ENCODE measurements around the gene CHST11. TPM values are rescaled to one million over a fixed set of nuclear protein-coding genes. Genes with fewer than 3 reads are reported as not detected.
"Not testable (repeated sequence)": the region's sequence is repeated elsewhere in the genome, so short reads cannot be mapped to it uniquely, and the experiment has no call there.

The CHST11 gene
- polyA plus RNA-seq, 5 donors: 8.6 to 17.1 (median 14.4) TPM

- no peak for DNase-seq
Observed at GRCh38 chr12:104524034-104524832, 67.5 kb downstream of the CHST11 start.

- no peak for DNase-seq
Observed at GRCh38 chr12:104526320-104526719, 69.6 kb downstream of the CHST11 start.

GRCh38 chr12:104526751-104527150, 70.0 kb downstream of the CHST11 start:
- DNase-seq: no peak

GRCh38 chr12:104527653-104528052, 70.9 kb downstream of the CHST11 start:
- DNase-seq: not testable (repeated sequence)

GRCh38 chr12:104529130-104529874, 72.6 kb downstream of the CHST11 start:
- no peak for DNase-seq

- DNase-seq: no peak
Observed at GRCh38 chr12:104532636-104533035, 75.9 kb downstream of the CHST11 start.

GRCh38 chr12:104533134-104533533, 76.4 kb downstream of the CHST11 start:
- no peak for DNase-seq

GRCh38 chr12:104534162-104534856, 77.6 kb downstream of the CHST11 start:
- no peak for DNase-seq

- no peak for DNase-seq
Observed at GRCh38 chr12:104534857-104535248, 78.1 kb downstream of the CHST11 start.

GRCh38 chr12:104535369-104535768, 78.6 kb downstream of the CHST11 start:
- no peak for DNase-seq

GRCh38 chr12:104536841-104537240, 80.1 kb downstream of the CHST11 start:
- DNase-seq: no peak

- DNase-seq: no peak
Observed at GRCh38 chr12:104538056-104538455, 81.3 kb downstream of the CHST11 start.

GRCh38 chr12:104538891-104539462, 82.2 kb downstream of the CHST11 start:
- DNase-seq: no peak

- DNase-seq: no peak
Observed at GRCh38 chr12:104544836-104545235, 88.1 kb downstream of the CHST11 start.

- no peak for DNase-seq
Observed at GRCh38 chr12:104546575-104546974, 89.8 kb downstream of the CHST11 start.

- no peak for DNase-seq
Observed at GRCh38 chr12:104547235-104547634, 90.5 kb downstream of the CHST11 start.

- no peak for DNase-seq
Observed at GRCh38 chr12:104549815-104550480, 93.2 kb downstream of the CHST11 start.

GRCh38 chr12:104551313-104551931, 94.7 kb downstream of the CHST11 start:
- DNase-seq: no peak

- no peak for DNase-seq
Observed at GRCh38 chr12:104553421-104553820, 96.7 kb downstream of the CHST11 start.

GRCh38 chr12:104555648-104556047, 98.9 kb downstream of the CHST11 start:
- no peak for DNase-seq

Measured in right lung (tissue), 5 donors.